ENCODE data around the gene HHAT.

GRCh38 chr1:210340311-210340710 lies 11.6 kb downstream of the HHAT start:
- TF ChIP-seq CTCF (IDR thresholded peaks at IDR 0.05), result no peak
- no peak for TF ChIP-seq POLR2AphosphoS5 (IDR thresholded peaks at IDR 0.05; ENCODE audit: insufficient read depth in 1 of 2, low read depth in 1 of 2)
- no peak for TF ChIP-seq POLR2A (IDR thresholded peaks at IDR 0.05)

Measured in vagina (tissue), 2 donors.